Mucosa of gallbladder (tissue), 1 donor: ENCODE data around the gene FBRSL1. TPM values are rescaled to one million over a fixed set of nuclear protein-coding genes. Genes with fewer than 3 reads are reported as not detected.
"Not testable (repeated sequence)": the region's sequence is repeated elsewhere in the genome, so short reads cannot be mapped to it uniquely, and the experiment has no call there.

Source experiments
- DNase-seq: peaks from one replicate; pipeline ENCODE4 v3.0.0-alpha.2; 2020; ENCODE audit warnings: low spot score
- total RNA-seq: library from RNA; stranded (reverse); gene quantifications from one replicate; pipeline ENCODE4 v1.2.1, GENCODE V29; 2021
- donor health status: DM: no; HTN: no; CAD: no.

The FBRSL1 gene
- total RNA-seq, 1 donor from 2014 or later: 67.1 TPM

- DNase-seq: no peak
Measured at GRCh38 chr12:132470397-132470796, 19.6 kb upstream of the FBRSL1 start.

- no peak for DNase-seq
Measured at GRCh38 chr12:132471011-132471857, 18.7 kb upstream of the FBRSL1 start.

- no peak for DNase-seq
Measured at GRCh38 chr12:132471858-132472255, 18.1 kb upstream of the FBRSL1 start.

- DNase-seq: no peak
Measured at GRCh38 chr12:132472386-132472785, 17.6 kb upstream of the FBRSL1 start.

GRCh38 chr12:132474237-132474741 lies 15.7 kb upstream of the FBRSL1 start:
- DNase-seq: no peak

- DNase-seq: not testable (repeated sequence)
Measured at GRCh38 chr12:132474799-132475303, 15.1 kb upstream of the FBRSL1 start.

GRCh38 chr12:132475304-132476037 lies 14.5 kb upstream of the FBRSL1 start:
- DNase-seq: no peak

GRCh38 chr12:132476038-132476414 lies 13.9 kb upstream of the FBRSL1 start:
- no peak for DNase-seq

GRCh38 chr12:132476421-132476820 lies 13.5 kb upstream of the FBRSL1 start:
- DNase-seq: no peak

- no peak for DNase-seq
Measured at GRCh38 chr12:132477017-132477702, 12.8 kb upstream of the FBRSL1 start.

- no peak for DNase-seq
Measured at GRCh38 chr12:132477703-132478432, 12.1 kb upstream of the FBRSL1 start.

GRCh38 chr12:132478433-132478803 lies 11.5 kb upstream of the FBRSL1 start:
- no peak for DNase-seq

GRCh38 chr12:132478845-132479244 lies 11.1 kb upstream of the FBRSL1 start:
- no peak for DNase-seq

- no peak for DNase-seq
Measured at GRCh38 chr12:132479291-132479690, 10.7 kb upstream of the FBRSL1 start.

GRCh38 chr12:132479938-132480622 lies 9.9 kb upstream of the FBRSL1 start:
- no peak for DNase-seq

- DNase-seq: no peak
Measured at GRCh38 chr12:132480623-132481132, 9.3 kb upstream of the FBRSL1 start.

- no peak for DNase-seq
Measured at GRCh38 chr12:132481345-132481744, 8.6 kb upstream of the FBRSL1 start.

GRCh38 chr12:132481771-132482745 lies 7.9 kb upstream of the FBRSL1 start:
- DNase-seq: no peak

GRCh38 chr12:132482771-132483170 lies 7.2 kb upstream of the FBRSL1 start:
- no peak for DNase-seq
